ENCODE measurements around the gene UROS.

GRCh38 chr10:125843603-125844329 is 20.7 kb upstream of the UROS start:
- TF ChIP-seq EZH2 (IDR thresholded peaks at IDR 0.05; ENCODE audit: insufficient read depth, poor library complexity, severe bottlenecking) (no peak), EZH2phosphoT487 (IDR thresholded peaks at IDR 0.05; ENCODE audit: insufficient read depth, low read depth) (no peak)
